Uterus (tissue), 4 donors: ENCODE measurements around the gene PRSS58. TPM values are rescaled to one million over a fixed set of nuclear protein-coding genes. Genes with fewer than 3 reads are reported as not detected.
A peak's percentile ranks its signal among the peaks of the same experiment; 100 is the strongest.

Experiments used
- DNase-seq, 2 donors: peaks; one replicate each; pipeline ENCODE4 v3.0.0-alpha.2; 2019 to 2020
- H3K27ac ChIP-seq, 2 donors: fragments of 200-600 bp; sonication (generic); 1 replicate in 1 of 2; 2 replicates in 1 of 2; pipeline ENCODE4 v1.5.1; 2016 to 2018
- H3K27me3 ChIP-seq, 2 donors: fragments of 200-600 bp; sonication (generic); one replicate each; pipeline ENCODE4 v1.5.1; 2018 to 2019; ENCODE audit warnings: control low read depth in 1 of 2
- H3K36me3 ChIP-seq, 2 donors: fragments of 200-600 bp; sonication (generic); one replicate each; pipeline ENCODE4 v1.5.1; 2019; ENCODE audit warnings: control low read depth in 1 of 2
- H3K4me1 ChIP-seq, 2 donors: fragments of 200-600 bp; sonication (generic); one replicate each; pipeline ENCODE4 v1.5.1; 2018 to 2019; ENCODE audit warnings: control low read depth in 1 of 2
- H3K4me3 ChIP-seq, 2 donors: fragments of 200-600 bp; sonication (generic); 1 replicate in 1 of 2; 2 replicates in 1 of 2; pipeline ENCODE4 v1.5.1; 2018 to 2019; ENCODE audit warnings: mild to moderate bottlenecking in 1 of 2
- H3K9me3 ChIP-seq, 2 donors: fragments of 200-600 bp; sonication (generic); one replicate each; pipeline ENCODE4 v1.5.1; 2019; ENCODE audit warnings: control low read depth in 1 of 2
- CTCF ChIP-seq, 4 experiments: fragments of 200-600 bp in 2 of 4; fragments of 450-650 bp in 2 of 4; sonication (generic) in 2 of 4; IDR thresholded peaks; one replicate each; pipeline ENCODE4 v1.5.1; 2016 to 2019; ENCODE audit warnings: antibody characterized with exemption in 4 of 4, mild to moderate bottlenecking in 2 of 4, moderate library complexity in 1 of 4
- POLR2A ChIP-seq, 2 donors: fragments of 450-650 bp; IDR thresholded peaks; one replicate each; pipeline ENCODE4 v1.6.1; 2016; ENCODE audit warnings: antibody characterized with exemption in 2 of 2, mild to moderate bottlenecking in 1 of 2, moderate library complexity in 1 of 2
- intact Hi-C: fragments of 100-400 bp; cut with DNase I; formaldehyde crosslinking; loops from one replicate; pipeline ENCODE4 v1.15.1; 2023; ENCODE audit warnings: low total_unique reads
- total RNA-seq, 4 donors: library from RNA; depleted of rRNA in 3 of 4; stranded (reverse); fragments of >200 nt in 3 of 4; gene quantifications; one replicate each; pipeline versions ENCODE4 v1.1.0 to v1.2.4, GENCODE V29; 2014 to 2023
- donor health status: DM: yes; HTN: yes; CAD: no.

The PRSS58 gene, protein sequence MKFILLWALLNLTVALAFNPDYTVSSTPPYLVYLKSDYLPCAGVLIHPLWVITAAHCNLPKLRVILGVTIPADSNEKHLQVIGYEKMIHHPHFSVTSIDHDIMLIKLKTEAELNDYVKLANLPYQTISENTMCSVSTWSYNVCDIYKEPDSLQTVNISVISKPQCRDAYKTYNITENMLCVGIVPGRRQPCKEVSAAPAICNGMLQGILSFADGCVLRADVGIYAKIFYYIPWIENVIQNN
- total RNA-seq: not detected

- DNase-seq: no peak
- intact Hi-C loops: no loop called here
- TF ChIP-seq POLR2A (IDR thresholded peaks at IDR 0.05): no peak
- TF ChIP-seq CTCF (IDR thresholded peaks at IDR 0.05): no peak
- H3K4me1 ChIP-seq: no peaks in the 10 kb centered on the region
- no peaks in the 10 kb centered on the region for H3K36me3 ChIP-seq
- no peak within 1 kb of the TSS for H3K27ac ChIP-seq
- H3K27me3 ChIP-seq: no peaks in the 10 kb centered on the region
- no peaks in the 10 kb centered on the region for H3K9me3 ChIP-seq
- H3K4me3 ChIP-seq: no peak within 1 kb of the TSS
These were observed at the start of gene PRSS58 for GRCh38 chr7:142257958-142258357. PRSS58 (minus strand) TSS chr7:142258058; CDS start chr7:142257707, 351 bp downstream.

- TF ChIP-seq CTCF (IDR thresholded peaks at IDR 0.05) (no peak), POLR2A (IDR thresholded peaks at IDR 0.05) (no peak)
- Histone ChIP-seq H3K27ac (no peak overlapping the region), H3K9me3 (no peaks in the 10 kb centered on the region), H3K36me3 (no peaks in the 10 kb centered on the region), H3K27me3 (no peaks in the 10 kb centered on the region), H3K4me3 (no peak overlapping the region), H3K4me1 (no peaks in the 10 kb centered on the region)
- intact Hi-C loops: no loop called here
- no peak for DNase-seq
These were observed 49.5 kb upstream of the PRSS58 start for GRCh38 chr7:142307246-142307900.

- Histone ChIP-seq H3K27ac (no peak overlapping the region), H3K4me1 (no peaks in the 10 kb centered on the region), H3K36me3 (no peaks in the 10 kb centered on the region), H3K27me3 (no peaks in the 10 kb centered on the region), H3K4me3 (no peak overlapping the region), H3K9me3 (no peaks in the 10 kb centered on the region)
- intact Hi-C loops: no loop called here
- DNase-seq: no peak
- peak in 2 of 4 experiments; percentile 16 to 27 for TF ChIP-seq CTCF (IDR thresholded peaks at IDR 0.05)
- TF ChIP-seq POLR2A (IDR thresholded peaks at IDR 0.05): no peak
These were observed 45.8 kb upstream of the PRSS58 start for GRCh38 chr7:142303650-142304049.

DNA sequence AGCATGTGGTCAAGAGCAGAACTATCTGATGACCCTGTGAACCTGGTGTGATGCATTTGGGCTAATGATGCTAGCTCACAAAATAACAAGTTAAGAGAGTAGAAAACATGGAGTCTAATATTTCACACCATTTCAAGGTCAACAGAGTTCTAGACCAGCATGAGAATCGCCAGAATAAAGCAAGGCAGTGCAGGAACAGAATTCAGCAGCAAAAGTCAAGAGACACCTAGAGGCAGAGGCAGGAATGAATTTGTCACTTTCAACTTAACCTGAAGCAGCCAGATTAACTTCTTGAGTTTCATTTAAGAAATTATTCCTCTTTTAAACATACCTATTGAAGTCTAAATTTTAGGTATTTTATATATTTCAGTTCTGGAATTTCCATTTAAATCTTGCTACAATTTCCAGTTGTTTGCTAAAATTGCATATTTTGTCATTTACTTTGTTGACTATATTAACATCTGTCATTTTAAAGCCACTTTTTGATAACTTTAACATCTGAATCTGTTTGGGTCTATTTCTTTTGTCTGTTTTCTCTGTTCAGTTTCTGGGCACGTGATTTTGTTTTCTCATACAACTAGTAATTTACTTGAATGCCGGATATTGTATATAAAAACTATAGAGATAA, 44.2 kb upstream of the PRSS58 start:
- no peak overlapping the region for H3K27ac ChIP-seq
- intact Hi-C loops: no loop called here
- no peaks in the 10 kb centered on the region for H3K27me3 ChIP-seq
- H3K4me3 ChIP-seq: no peak overlapping the region
- no peak for DNase-seq
- no peaks in the 10 kb centered on the region for H3K9me3 ChIP-seq
- H3K4me1 ChIP-seq: no peaks in the 10 kb centered on the region
- H3K36me3 ChIP-seq: no peaks in the 10 kb centered on the region
- TF ChIP-seq CTCF (IDR thresholded peaks at IDR 0.05) (peak in 2 of 4 experiments; percentile 6 to 16), POLR2A (IDR thresholded peaks at IDR 0.05) (no peak)

DNA sequence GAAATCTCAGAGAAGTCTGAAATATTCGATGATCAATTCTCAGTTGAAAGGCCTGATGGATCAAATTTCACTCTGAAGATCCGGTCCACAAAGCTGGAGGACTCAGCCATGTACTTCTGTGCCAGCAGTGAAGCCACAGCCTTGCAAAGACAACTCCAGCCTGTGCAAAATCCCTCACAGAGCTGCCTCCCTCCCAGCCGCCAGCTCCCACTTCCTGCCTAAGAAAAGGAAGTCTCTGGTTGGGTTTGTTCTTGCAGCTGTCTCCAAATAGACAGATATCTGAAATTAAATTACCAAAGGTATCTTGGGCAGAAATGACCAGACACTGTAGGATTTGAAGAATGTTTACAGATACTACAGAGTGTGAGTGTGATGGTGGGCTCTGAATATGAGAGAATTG, 43.4 kb upstream of the PRSS58 start:
- H3K27ac ChIP-seq: no peak overlapping the region
- H3K4me3 ChIP-seq: no peak overlapping the region
- no peaks in the 10 kb centered on the region for H3K9me3 ChIP-seq
- H3K27me3 ChIP-seq: no peaks in the 10 kb centered on the region
- no peak for DNase-seq
- TF ChIP-seq CTCF (IDR thresholded peaks at IDR 0.05) (no peak), POLR2A (IDR thresholded peaks at IDR 0.05) (no peak)
- no peaks in the 10 kb centered on the region for H3K36me3 ChIP-seq
- no peaks in the 10 kb centered on the region for H3K4me1 ChIP-seq
- intact Hi-C loops: no loop called here
